Liver (tissue), 9 donors: ENCODE measurements around the gene ALPK3. TPM values are rescaled to one million over a fixed set of nuclear protein-coding genes. Genes with fewer than 3 reads are reported as not detected.

Source experiments
- DNase-seq: peaks from one replicate; pipeline ENCODE4 v3.0.0-alpha.2; 2017; ENCODE audit warnings: low spot score
- H3K27ac ChIP-seq, 2 donors: one replicate each; pipeline ENCODE4 v1.7.0; 2013; ENCODE audit warnings: inconsistent platforms in 2 of 2, low read length in 2 of 2, control low read depth in 1 of 2, low read depth in 1 of 2, mild to moderate bottlenecking in 1 of 2
- H3K27me3 ChIP-seq, 4 donors: one replicate each; pipeline versions ENCODE4 v1.6.1 to v1.7.0; 2013; ENCODE audit warnings: low read length in 3 of 4, inconsistent platforms in 1 of 4, mild to moderate bottlenecking in 1 of 4, moderate library complexity in 1 of 4; ENCODE audit not compliant: control insufficient read depth in 4 of 4, insufficient read depth in 4 of 4
- H3K36me3 ChIP-seq, 4 donors: one replicate each; pipeline versions ENCODE4 v1.6.1 to v1.7.0; 2013; ENCODE audit warnings: low read length in 3 of 4, mild to moderate bottlenecking in 3 of 4, low read depth in 1 of 4, moderate library complexity in 1 of 4; ENCODE audit not compliant: control insufficient read depth in 4 of 4, insufficient read depth in 3 of 4
- H3K4me1 ChIP-seq, 4 donors: one replicate each; pipeline versions ENCODE4 v1.6.1 to v1.7.0; 2013; ENCODE audit warnings: low read length in 3 of 4, mild to moderate bottlenecking in 3 of 4, moderate library complexity in 1 of 4; ENCODE audit not compliant: control insufficient read depth in 4 of 4, insufficient read depth in 4 of 4
- H3K4me3 ChIP-seq, 3 donors: one replicate each; pipeline versions ENCODE4 v1.6.1 to v1.7.0; 2013; ENCODE audit warnings: low read length in 3 of 3, control low read depth in 1 of 3, low read depth in 1 of 3, mild to moderate bottlenecking in 1 of 3
- H3K9ac ChIP-seq, 2 donors: one replicate each; pipeline ENCODE4 v1.7.0; 2013; ENCODE audit warnings: low read length in 2 of 2, mild to moderate bottlenecking in 2 of 2, moderate library complexity in 2 of 2, control low read depth in 1 of 2, low read depth in 1 of 2
- H3K9me3 ChIP-seq, 4 donors: one replicate each; pipeline versions ENCODE4 v1.6.1 to v1.7.0; 2013; ENCODE audit warnings: low read length in 3 of 4; ENCODE audit not compliant: control insufficient read depth in 4 of 4
- ATF3 ChIP-seq: IDR thresholded peaks from 2 replicates; pipeline ENCODE4 v1.6.1; 2016; ENCODE audit warnings: antibody characterized with exemption
- CTCF ChIP-seq: fragments of 150-350 bp; IDR thresholded peaks from 2 replicates; pipeline ENCODE4 v1.5.1; 2017; ENCODE audit warnings: improper control_type of control experiment, low read depth, low read length; ENCODE audit not compliant: missing input control
- FOXA1 ChIP-seq: IDR thresholded peaks from 2 replicates; pipeline ENCODE4 v1.6.1; 2016; ENCODE audit warnings: antibody characterized with exemption
- FOXA2 ChIP-seq: IDR thresholded peaks from 2 replicates; pipeline ENCODE4 v1.6.1; 2016; ENCODE audit warnings: antibody characterized with exemption
- GABPA ChIP-seq, 2 donors: IDR thresholded peaks in 1 of 2; conservative IDR thresholded peaks in 1 of 2; 2 replicates each; pipeline ENCODE4 v1.6.1; 2016; ENCODE audit warnings: antibody characterized with exemption in 2 of 2, mild to moderate bottlenecking in 1 of 2, moderate library complexity in 1 of 2
- HNF4G ChIP-seq: IDR thresholded peaks from 2 replicates; pipeline ENCODE4 v1.6.1; 2016; ENCODE audit warnings: antibody characterized with exemption
- JUND ChIP-seq, 2 donors: IDR thresholded peaks; 2 replicates each; pipeline ENCODE4 v1.6.1; 2016; ENCODE audit warnings: antibody characterized with exemption in 2 of 2
- MAX ChIP-seq: IDR thresholded peaks from 2 replicates; pipeline ENCODE4 v1.6.1; 2016; ENCODE audit warnings: antibody characterized with exemption
- NR2F2 ChIP-seq: IDR thresholded peaks from 2 replicates; pipeline ENCODE4 v1.6.1; 2016; ENCODE audit warnings: antibody characterized with exemption
- RAD21 ChIP-seq, 2 donors: IDR thresholded peaks; 2 replicates each; pipeline ENCODE4 v1.6.1; 2016; ENCODE audit warnings: antibody characterized with exemption in 2 of 2, mild to moderate bottlenecking in 2 of 2
- REST ChIP-seq: IDR thresholded peaks from 2 replicates; pipeline ENCODE4 v1.6.1; 2016; ENCODE audit warnings: antibody characterized with exemption, mild to moderate bottlenecking
- YY1 ChIP-seq: IDR thresholded peaks from 2 replicates; pipeline ENCODE4 v1.6.1; 2016; ENCODE audit warnings: antibody characterized with exemption, mild to moderate bottlenecking
- ZBTB33 ChIP-seq: IDR thresholded peaks from 2 replicates; pipeline ENCODE4 v1.6.1; 2016; ENCODE audit warnings: antibody characterized with exemption
- WGBS: extraction: QIAGEN DNeasy Blood & Tissue Kit; methylation state at CpG from one replicate; pipeline ENCODE4 v1.1.7; 2013; 5-methylcytosine and 5-hydroxymethylcytosine counted together
- polyA plus RNA-seq, 2 donors: library from polyadenylated mRNA; stranded (reverse) in 1 of 2; unstranded in 1 of 2; fragments of 200-250 nt in 1 of 2; fragments of >200 nt in 1 of 2; fragmentation: Nextera tagmentation in 1 of 2; extraction: Ambion mirVana in 1 of 2; gene quantifications; one replicate each; pipeline versions ENCODE4 v1.2.1 to v1.2.3, GENCODE V29; 2013 to 2015
- total RNA-seq, 2 donors: library from RNA; depleted of rRNA; stranded (reverse); fragments of >200 nt; gene quantifications; one replicate each; pipeline ENCODE4 v1.2.3, GENCODE V29; 2014
- donor health status: healthy.
- donor health status: healthy.
- donor health status: healthy.
- donor health status: healthy.
- donor health status: healthy.

Gene ALPK3
- total and polyA plus RNA-seq, 4 donors = 0.96 to 10.0 (median 2.8) TPM

GRCh38 chr15:84785053-84785452 lies 32.1 kb upstream of the ALPK3 start:
- Histone ChIP-seq H3K4me3 (no peak overlapping the region), H3K27ac (no peak overlapping the region), H3K27me3 (no peaks in the 10 kb centered on the region), H3K9ac (no peak overlapping the region), H3K9me3 (no peaks in the 10 kb centered on the region), H3K36me3 (peaks cover 12 to 41% (median 33%) of the 10 kb centered on the region in 4 donors), H3K4me1 (peaks cover 0 to 19% (median 6%) of the 10 kb centered on the region in 4 donors)
- DNase-seq = no peak
- no peak for TF ChIP-seq NR2F2
- TF ChIP-seq REST = no peak
- no peak for TF ChIP-seq MAX
- TF ChIP-seq FOXA2 = no peak
- no peak for TF ChIP-seq CTCF
- TF ChIP-seq ZBTB33 = no peak
- no peak for TF ChIP-seq HNF4G
- TF ChIP-seq GABPA (IDR thresholded peaks at IDR 0.05 in 1 of 2, conservative IDR thresholded peaks at IDR 0.05 in 1 of 2) = no peak
- 89% methylated on average over 5 of the region's 5 CpGs for WGBS

GRCh38 chr15:84788500-84788899 lies 28.7 kb upstream of the ALPK3 start:
- 44% methylated on average over 2 of the region's 2 CpGs for WGBS
- no peak for DNase-seq
- Histone ChIP-seq H3K27ac (peak overlapping the region in 1 of 2 donors; percentile 30), H3K36me3 (peaks cover 1 to 48% (median 44%) of the 10 kb centered on the region in 4 donors), H3K9me3 (no peaks in the 10 kb centered on the region), H3K4me1 (peaks cover 0 to 19% (median 6%) of the 10 kb centered on the region in 4 donors), H3K27me3 (no peaks in the 10 kb centered on the region), H3K9ac (no peak overlapping the region), H3K4me3 (no peak overlapping the region)
- TF ChIP-seq JUND (IDR thresholded peaks at IDR 0.05) (no peak), FOXA2 (no peak), ATF3 (no peak), MAX (no peak), YY1 (no peak), CTCF (no peak), RAD21 (IDR thresholded peaks at IDR 0.05) (no peak), FOXA1 (no peak)
